ENCODE data around the gene MRPL51.
"Not testable (repeated sequence)": the region's sequence is repeated elsewhere in the genome, so short reads cannot be mapped to it uniquely, and the experiment has no call there.

Gene MRPL51

DNA sequence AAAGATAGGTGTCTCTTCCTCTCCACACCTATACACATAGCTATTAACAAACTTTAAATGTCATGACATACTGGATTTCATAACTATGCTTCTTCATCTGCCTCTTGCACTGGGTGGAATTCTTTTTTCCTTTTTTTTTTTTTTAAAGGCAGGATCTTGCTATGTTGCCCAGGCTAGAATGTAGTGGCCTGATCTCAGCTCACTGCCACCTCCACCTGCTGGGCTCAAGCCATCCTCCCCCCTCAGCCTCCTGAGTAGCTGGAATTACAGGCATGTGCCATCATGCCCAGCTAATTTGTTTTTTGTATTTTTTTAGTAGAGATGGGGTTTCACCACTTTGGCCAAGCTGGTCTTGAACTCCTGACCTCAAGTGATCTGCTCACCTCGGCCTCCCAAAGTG lies 4.8 kb downstream of the MRPL51 start:
- DNase-seq (ENCODE audit: low read depth): no peak

- no peak for DNase-seq (ENCODE audit: low read depth)
Observed at GRCh38 chr12:6478416-6478815, 14.6 kb downstream of the MRPL51 start.

- not testable (repeated sequence) for DNase-seq (ENCODE audit: low read depth)
Observed at GRCh38 chr12:6477601-6478377, 15.3 kb downstream of the MRPL51 start.

DNA sequence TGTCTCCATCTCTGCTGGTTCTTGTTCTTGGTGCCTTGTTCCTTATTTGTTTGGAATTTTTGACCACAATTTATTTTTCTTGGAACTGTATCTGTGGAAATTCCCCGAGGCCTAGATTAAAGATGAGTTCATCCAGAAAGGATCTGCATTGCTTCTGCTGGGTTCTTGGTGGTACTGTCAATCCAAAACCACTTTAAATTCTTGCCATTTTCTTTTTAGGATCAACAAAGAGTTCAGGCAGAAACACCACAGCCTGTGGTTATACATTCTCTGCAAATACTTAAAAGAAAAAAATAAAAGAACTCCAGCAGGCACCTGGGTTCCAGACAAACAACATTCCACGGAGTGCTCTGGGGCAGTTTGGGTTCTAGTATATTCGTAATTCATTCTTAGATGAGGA lies 16.6 kb downstream of the MRPL51 start:
- peak; percentile 46 for DNase-seq (ENCODE audit: low read depth)

- not testable (repeated sequence) for DNase-seq (ENCODE audit: low read depth)
Observed at GRCh38 chr12:6475233-6475975, 17.7 kb downstream of the MRPL51 start.

DNA sequence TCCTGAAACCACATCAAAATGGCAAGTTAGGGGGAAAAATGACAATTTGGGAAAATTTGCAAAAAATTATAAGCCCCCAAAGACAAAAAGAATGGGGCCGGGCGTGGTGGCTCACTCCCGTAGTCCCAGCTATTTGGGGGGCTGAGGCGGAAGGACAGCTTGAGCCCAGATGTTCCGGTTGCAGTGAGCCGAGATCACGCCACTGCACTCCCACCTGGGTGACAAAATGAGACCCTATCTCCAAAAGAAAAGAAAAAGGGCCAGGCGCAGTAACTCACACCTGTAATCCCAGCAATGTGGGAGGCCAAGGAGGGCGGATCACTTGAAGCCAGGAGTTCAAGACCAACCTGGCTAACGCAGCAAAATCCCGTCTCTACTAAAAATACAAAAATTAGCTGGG lies 20.6 kb downstream of the MRPL51 start:
- DNase-seq (ENCODE audit: low read depth): no peak

DNA sequence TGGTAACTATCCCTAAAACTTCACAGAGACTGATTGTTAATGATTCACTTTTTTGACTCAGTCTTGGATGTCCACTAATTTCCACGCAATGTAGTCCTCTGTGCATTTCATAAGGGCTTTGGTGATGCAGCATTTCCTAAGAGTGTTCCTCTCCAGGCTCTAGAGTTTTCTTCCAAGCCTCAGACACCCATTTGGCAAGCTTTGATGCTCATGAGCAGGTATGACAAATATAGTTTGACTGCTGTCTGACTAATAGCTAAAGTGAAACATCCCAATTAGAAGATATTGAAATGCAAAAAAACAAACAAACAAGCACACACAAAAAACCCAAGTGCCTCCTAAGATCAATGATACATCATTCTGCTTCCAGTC lies 21.1 kb downstream of the MRPL51 start:
- peak; percentile 59 for DNase-seq (ENCODE audit: low read depth)

GRCh38 chr12:6470375-6471163 lies 22.5 kb downstream of the MRPL51 start, which contains the start of gene VAMP1:
Gene VAMP1 (minus strand): TSS chr12:6470677. CDS start chr12:6470531, 146 bp downstream.
- peak; percentile 95 for DNase-seq (ENCODE audit: low read depth)

DNA sequence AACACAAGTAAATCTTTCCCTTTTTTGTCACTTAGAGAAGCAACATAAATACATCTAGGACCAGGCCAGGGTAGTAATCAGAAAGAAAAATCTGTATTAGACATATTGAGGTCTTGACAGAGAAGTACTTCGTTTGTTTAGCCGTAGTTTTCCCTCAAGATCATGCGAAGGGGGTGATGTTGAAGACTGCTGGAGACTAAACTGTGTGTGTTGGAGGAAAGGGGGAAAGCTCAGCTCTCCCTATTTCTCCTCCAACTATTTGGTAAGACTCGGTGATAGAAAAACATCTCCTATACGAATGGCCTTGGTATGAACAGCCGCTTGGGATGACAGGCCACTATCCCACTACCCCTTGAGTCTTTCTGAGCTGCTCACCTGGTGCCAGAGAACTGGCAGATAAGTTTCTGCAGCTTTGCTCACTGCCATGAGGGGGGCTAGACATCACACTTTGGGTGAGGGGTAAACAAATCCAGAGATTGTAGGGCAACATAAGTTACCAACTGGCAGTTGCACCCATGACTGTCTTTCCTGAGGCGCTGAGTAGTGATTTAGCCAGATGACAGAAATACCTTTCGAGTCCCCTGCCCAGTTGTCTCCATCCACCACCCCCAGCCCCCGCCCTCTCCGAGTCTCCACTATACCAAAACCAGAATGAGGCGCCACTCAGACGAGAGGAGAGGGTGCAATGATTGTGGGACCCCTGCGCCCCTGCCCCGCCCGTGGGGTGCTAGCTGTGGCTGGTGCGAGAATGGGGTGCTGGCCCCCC lies 23.3 kb downstream of the MRPL51 start:
- DNase-seq (ENCODE audit: low read depth): no peak

GRCh38 chr12:6469092-6469491 lies 24.0 kb downstream of the MRPL51 start:
- DNase-seq (ENCODE audit: low read depth): no peak

- DNase-seq (ENCODE audit: low read depth): no peak
Observed at GRCh38 chr12:6468283-6468575, 24.8 kb downstream of the MRPL51 start.

DNA sequence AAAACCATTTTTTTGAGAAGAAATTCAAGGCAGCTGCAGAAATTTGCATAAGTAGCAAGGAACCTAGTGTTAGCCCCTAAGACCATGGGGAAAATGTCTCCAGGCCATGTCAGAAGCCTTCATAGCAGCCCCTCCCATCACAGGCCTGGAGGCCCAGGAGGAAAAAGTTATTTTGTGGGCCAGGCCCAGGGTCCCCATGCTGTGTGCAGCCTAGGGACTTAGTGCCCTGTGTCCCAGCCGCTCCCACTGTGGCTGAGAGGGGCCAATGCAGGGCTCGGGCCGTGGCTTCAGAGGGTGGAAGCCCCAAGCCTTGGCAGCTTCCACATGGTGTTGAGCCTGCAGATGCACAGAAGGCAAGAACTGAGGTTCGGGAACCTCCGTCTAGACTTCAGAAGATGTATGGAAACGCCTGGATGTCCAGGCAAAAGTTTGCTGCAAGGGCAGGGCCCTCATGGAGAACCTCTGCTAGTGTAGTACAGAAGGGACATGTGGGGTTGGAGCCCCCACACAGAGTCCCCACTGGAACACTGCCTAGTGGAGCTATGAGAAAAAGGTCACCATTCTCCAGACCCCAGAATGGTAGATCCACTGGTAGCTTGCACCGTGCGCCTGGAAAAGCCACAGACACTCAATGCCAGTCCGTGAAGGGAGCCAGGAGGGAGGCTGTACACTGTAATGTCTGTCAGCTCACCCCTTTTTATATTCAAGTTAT lies 25.3 kb downstream of the MRPL51 start:
- not testable (repeated sequence) for DNase-seq (ENCODE audit: low read depth)

DNA sequence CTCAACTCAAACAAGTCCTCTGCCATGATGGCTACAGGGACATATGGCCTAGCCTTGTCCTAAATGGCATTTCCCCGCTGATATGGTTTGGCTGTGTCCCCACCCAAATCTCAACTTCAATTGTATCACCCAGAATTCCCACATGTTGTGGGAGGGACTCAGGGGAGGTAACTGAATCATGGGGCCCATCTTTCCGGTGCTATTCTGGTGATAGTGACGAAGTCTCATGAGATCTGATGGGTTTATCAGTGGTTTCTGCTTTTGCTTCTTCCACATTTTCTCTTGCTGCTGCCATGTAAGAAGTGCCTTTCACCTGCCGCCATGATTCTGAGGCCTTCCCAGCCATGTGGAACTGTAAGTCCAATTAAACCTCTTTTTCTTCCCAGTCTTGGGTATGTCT lies 26.3 kb downstream of the MRPL51 start:
- DNase-seq (ENCODE audit: low read depth): not testable (repeated sequence)

DNA sequence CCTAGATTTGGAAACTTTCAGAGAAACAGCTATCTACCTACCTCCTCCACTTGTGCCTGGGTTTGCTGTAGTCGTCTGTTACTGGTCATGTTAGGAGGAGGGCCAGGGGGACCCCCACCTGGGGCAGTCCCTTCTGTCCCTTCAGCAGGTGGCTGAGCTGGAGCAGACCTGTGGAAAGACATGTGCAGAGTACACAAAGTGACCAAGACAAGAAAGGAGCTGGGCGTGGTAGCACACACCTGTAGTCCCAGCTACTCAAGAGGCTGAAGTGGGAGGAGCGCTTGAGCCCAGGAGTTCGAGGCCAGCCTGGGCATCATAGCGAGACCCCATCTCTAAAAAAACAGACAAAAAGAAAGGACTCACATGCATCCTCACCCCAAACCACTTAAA lies 26.9 kb downstream of the MRPL51 start:
- no peak for DNase-seq (ENCODE audit: low read depth)

GRCh38 chr12:6465467-6466183 lies 27.4 kb downstream of the MRPL51 start:
- DNase-seq (ENCODE audit: low read depth): no peak

- no peak for DNase-seq (ENCODE audit: low read depth)
Observed at GRCh38 chr12:6464531-6464930, 28.5 kb downstream of the MRPL51 start.

DNA sequence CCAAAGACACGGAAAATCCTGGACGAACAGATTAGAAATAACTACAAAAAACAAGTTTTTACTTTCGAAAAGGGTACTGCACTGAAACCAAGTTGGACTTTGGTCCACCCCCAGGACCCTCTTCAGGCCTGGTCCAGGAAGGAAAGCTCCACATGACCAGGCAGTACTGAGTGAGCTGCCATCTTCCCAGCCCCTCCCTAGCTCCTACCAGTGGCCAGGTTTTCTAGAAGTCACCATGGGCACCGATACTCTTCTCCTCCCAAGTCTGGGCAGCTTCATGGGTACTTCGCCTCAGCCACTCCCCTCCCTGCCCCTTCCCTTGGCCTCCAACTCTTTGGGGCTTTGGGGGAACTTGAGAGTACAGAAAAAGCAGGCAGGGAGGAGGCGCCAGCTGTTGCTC lies 29.2 kb downstream of the MRPL51 start:
- DNase-seq (ENCODE audit: low read depth): no peak

- DNase-seq (ENCODE audit: low read depth): no peak
Observed at GRCh38 chr12:6463216-6463615, 29.8 kb downstream of the MRPL51 start.

DNA sequence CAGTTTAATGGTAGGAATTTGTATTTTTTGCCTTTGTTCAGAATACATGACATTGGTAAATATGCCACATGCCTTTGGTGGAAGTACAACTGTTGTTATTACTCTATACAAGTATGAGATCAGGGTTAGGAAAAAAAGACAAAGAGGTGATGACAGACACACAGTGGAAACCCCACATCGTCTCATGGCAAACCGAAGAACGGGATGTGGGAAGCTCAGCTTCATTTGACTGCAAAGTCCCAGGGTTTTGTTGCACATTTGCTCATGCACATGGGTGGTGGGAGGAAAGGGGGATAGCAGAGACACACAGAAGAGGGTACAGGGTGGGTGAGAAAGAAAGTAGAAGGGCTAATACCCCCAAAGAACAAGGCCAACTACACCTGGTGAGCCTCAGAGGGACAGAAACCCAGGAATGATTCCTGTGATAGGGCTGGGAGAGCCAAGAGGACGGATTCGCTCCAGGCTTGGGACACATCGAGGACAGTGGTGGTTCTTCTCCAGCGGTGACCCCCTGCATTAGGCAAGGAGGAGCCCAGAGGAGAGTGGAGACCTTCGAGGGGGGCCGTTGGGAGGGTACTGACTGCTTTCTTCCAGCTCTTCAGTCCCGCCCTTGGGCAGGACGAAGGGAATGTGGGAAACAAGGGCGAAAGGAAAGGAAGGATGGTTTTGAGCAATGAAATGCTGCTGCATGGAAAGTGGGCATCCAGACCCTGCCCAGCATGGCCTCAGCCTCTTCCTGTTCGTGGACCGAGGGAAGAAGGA lies 30.6 kb downstream of the MRPL51 start:
- no peak for DNase-seq (ENCODE audit: low read depth)

All from stromal cell of bone marrow (primary cell).